GM19372 (cell line): ENCODE data around the gene DOCK8.

ENCODE experiments used
- ATAC-seq: cut with Tn5 transposase; IDR thresholded peaks from one replicate; pipeline ENCODE4 v1.9.1; 2021; ENCODE audit warnings: mild to moderate bottlenecking, low read depth, moderate library complexity; ENCODE audit not compliant: unreplicated experiment

The DOCK8 gene

DNA sequence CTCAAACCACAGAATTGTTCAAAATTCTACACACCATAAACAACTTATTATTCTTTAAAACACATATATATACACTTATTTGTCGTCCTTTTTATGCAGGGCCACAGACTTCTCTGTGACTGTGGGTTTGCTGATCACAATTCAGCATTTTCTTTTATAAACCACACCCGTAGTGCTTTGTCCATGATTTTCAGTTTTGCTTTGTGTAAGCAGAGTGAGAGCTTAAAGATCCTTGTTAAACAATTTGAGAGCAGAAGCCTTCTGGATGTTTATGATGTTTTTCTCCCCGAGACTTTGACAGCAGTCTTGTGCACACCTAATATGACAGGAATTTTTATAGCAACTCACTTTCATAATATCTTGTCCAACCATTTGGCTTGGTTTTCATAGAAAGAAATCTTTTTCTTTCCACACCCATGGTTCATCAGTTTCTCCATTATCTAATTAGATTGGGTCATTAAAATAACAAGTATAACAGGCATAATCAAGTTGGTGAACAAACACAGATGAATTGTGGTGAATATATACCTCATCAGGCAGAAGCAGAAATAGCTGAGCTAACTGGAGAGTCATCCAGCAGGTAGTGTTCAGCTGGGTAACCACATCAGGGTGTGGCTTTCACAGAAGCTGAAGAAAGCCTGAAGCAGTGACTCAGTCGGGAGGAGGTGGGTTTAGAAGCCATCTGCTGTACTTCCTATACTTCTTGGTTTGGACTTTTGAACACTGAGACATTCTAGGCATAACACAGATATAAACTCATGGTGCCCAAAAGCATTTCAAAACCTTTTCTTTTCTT is 232.8 kb downstream of the DOCK8 start:
- ATAC-seq = no peak

DNA sequence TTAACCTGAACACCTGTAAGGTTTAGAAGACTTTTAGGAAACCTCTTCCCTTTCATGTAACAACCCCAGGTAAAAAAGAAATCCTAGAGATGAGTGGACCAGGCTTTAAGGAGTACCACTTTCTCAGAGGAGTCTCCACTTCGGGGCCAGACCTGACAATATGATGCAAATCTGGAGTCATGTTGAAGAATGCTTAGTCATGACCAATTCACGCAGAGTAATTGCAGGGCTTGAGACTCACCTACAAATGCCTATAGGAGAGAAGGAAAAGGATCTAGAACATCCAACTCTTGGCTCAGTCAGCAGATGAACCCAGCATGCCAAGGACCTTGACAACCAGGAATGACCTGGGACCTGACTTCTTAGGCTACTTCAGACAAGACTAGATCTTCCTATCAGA is 235.4 kb downstream of the DOCK8 start:
- ATAC-seq = no peak

DNA sequence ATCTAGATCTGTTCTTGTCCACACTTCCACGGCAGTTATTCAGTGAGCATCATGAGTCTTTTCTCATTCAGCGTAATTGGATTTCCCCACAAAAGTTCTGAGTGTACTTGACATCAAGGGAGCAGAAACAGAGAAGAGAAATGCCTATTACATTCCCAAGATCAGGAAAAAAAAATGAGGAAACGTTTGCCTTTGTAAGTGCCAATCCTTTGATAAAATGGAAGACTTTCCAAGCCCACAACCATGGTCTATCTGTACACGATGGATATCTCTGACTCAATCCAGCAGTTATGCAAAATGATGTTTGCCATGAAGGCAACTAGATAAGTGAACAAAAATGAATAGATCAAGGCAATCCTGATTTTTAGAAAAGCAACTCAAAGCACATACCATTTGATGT is 235.9 kb downstream of the DOCK8 start:
- ATAC-seq = no peak

GRCh38 chr9:453832-454231 is 239.2 kb downstream of the DOCK8 start:
- no peak for ATAC-seq

DNA sequence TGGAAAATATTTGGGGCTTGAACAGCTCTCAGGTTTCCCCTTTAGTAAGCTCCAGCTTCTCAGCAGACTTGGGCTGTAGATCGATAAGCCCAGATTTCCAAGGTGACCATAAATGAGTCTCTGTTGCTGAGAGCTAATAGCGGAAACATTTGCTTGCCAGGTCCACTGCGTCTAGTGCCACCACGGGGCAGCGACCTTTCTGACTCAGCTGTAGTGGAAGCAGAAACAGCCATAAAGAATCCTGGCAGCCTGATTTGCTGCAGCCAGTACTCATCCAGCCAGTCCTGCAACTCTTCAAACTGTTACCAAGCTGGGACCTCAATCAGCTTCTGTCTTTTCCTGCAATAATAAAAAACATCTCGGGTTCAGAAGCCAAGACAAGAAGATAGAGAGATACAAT is 241.7 kb downstream of the DOCK8 start:
- no peak for ATAC-seq

DNA sequence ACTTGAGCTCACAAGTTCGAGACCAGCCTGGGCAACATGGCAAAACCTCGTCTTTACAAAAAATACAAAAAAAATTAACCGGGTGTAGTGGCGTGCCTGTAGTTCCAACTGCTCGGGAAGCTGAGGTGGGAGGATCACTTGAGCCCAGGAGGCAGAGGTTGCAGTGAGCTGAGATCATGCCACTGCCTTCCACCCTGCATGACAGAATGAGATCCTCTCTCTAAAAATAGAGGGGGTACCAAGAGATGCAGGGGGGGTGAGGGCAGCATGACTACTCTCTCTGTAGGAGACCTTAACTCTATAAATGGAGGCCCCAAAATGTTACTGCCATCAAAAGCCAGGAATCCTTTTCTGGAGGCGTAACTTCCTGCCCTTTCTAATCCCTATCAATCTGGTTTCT is 243.9 kb downstream of the DOCK8 start:
- no peak for ATAC-seq

- ATAC-seq = no peak
These were observed 245.1 kb downstream of the DOCK8 start for GRCh38 chr9:459491-460444.

- no peak for ATAC-seq
These were observed 247.5 kb downstream of the DOCK8 start for GRCh38 chr9:462121-462520.

GRCh38 chr9:462606-463005 is 247.9 kb downstream of the DOCK8 start:
- no peak for ATAC-seq

DNA sequence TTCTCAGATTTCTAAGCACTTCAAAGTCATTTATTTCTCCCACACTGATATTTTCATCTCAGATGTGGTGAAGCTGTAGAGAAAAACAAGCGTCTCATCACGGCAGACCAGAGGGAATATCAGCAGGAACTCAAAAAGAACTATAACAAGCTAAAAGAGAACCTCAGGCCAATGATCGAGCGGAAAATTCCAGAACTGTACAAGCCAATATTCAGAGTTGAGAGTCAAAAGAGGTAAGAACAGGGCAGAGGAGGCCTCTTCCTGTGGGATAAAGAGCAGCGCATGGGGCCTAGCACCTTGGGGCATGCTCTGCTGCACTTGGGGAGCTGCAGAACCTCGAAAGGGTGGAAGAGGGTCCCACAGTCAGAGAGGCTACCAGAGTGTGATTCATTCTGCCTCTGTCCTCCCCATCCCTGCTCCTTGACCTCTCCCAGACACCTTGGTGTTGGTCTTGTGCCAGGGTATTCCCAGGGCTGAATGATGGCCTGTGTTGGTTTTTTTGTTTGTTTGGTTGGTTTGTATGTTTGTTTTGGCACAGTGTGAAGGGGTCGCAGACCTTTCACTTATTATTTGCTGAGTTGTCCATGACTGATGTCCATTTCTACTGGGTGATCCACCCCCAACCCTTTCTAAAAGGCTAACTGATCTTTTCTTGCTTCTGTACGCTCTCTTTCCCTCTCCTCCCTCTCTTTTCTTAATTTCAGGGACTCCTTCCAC is 248.9 kb downstream of the DOCK8 start:
- ATAC-seq = no peak

- no peak for ATAC-seq
These were observed 252.1 kb downstream of the DOCK8 start for GRCh38 chr9:466747-467146.

GRCh38 chr9:468766-469426 is 254.2 kb downstream of the DOCK8 start:
- no peak for ATAC-seq

- ATAC-seq = peak; percentile 91
These were observed 255.2 kb downstream of the DOCK8 start for GRCh38 chr9:469672-470551.

DNA sequence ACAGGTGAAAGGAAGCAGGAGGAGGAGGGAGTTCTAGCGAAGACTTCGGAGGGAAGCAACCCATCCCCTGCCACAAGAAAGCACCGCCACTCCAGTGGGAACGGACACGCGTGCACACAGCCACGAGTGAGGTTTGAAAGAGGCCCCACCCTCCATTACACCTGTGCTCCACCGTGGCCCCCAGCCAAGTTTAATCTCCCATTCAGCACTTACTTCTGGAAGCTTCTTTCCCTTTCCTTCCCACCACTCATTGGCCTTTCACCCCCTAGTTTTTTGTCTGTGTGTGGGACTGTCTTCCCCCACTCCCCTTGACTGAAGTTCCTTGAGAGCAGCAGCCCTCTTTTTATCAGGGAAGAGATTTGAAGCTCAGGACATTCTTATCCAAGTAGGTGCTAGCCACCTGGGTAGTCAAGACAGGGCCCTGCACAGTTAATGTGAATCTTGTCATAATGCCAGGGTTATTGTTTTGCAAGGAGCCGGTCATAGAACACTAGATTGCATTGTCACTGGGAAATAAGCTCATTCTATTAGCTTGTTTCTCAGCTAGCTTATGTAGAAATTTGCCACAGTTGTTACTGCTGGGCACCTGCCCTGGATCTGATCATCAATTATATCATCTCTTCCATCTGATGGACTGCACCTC is 256.0 kb downstream of the DOCK8 start:
- peak; percentile 14 for ATAC-seq

- ATAC-seq = no peak
These were observed 256.7 kb downstream of the DOCK8 start for GRCh38 chr9:471320-471719.

DNA sequence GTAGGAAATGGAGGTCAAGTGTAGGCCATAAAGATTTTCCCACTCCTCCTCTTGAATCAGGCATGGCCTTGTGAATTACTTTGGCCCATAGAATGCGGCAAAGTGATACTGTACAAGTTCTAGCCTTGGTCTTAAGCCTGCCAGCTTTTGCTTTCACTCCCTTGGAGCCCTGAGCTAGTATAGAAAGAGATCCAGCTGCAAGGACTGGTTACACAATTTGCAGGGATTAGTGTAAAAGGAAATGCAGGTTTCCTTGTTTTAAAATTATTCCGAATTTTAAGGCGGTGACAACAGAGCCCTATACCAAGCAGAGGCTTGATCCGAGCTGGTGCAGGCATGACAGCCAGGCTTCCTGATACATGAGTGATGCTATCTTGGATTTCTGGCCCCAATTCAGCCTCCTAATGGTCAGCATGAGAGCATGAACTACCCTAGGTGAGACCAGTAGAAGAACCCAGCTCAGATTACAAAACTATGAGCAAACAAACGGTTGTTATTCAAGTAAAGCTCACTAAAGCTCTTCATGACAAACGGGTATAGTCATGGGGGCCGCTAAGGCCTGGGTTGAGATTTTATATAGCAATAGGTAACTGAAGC is 257.9 kb downstream of the DOCK8 start:
- ATAC-seq = no peak

- ATAC-seq = no peak
These were observed 262.5 kb downstream of the DOCK8 start for GRCh38 chr9:477193-477592.

DNA sequence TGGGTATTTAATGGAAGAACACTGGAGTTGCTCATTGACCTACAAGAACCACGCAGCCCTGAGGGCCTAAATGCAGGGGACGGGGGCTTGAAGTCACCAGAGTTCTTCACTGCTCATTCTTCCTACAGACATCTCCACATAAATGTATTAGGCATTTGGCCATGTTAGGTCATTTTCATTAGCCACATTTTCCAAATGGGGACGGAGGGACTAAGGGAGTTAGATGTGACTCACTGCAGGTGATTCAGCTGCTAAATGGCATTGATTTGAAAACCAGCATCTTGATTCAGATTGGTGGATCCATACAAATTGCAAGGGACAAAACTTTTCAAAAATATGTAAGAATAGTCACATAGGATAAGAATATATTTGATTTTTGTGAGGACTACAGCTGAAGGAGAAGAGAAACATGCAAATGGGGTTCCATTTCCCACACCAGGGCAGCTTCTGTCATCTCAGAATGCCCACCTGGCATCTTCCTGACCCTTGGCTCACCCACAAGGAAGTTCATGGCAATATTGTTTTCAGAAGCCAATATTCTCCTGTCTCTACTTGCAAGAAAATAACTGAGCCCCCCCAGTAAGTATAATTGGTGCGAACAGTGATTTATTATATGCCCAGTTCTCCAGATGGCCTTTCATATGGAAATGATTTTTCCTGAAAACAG is 264.8 kb downstream of the DOCK8 start:
- no peak for ATAC-seq
